Sigmoid colon (tissue), 3 donors: ENCODE measurements around the gene ARHGAP25.

ENCODE experiments used
- POLR2A ChIP-seq, 2 donors: fragments of 450-650 bp; IDR thresholded peaks; one replicate each; pipeline ENCODE4 v1.6.1; 2016; ENCODE audit warnings: antibody characterized with exemption in 2 of 2, mild to moderate bottlenecking in 2 of 2, moderate library complexity in 2 of 2
- TF ChIP-seq, protein P1 (sequence below), 4 experiments: fragments of 450-650 bp in 3 of 4; fragments of 200-600 bp in 1 of 4; IDR thresholded peaks; one replicate each; pipeline ENCODE4 v1.5.1; 2016 to 2019; ENCODE audit warnings: antibody characterized with exemption in 4 of 4, mild to moderate bottlenecking in 3 of 4, moderate library complexity in 2 of 4

DNA sequence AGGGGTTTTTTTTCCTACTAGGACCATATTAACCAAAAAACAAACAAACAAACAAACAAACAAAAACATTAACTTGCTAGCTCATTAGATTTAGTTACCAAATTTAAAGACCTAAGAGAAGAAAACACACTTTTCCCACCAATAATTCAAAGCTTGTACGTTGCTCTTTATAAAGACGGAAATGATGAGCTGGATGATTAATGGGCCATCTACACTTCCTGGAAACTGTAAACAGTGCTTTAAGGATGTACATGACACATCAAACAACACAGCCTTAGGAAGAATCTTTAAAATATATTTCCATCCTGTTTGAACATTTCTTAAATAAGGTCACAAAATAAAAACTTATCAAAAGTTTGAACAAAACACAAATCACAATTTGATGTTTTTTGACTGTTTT is 135.6 kb downstream of the ARHGAP25 start:
- TF ChIP-seq, protein P1, sequence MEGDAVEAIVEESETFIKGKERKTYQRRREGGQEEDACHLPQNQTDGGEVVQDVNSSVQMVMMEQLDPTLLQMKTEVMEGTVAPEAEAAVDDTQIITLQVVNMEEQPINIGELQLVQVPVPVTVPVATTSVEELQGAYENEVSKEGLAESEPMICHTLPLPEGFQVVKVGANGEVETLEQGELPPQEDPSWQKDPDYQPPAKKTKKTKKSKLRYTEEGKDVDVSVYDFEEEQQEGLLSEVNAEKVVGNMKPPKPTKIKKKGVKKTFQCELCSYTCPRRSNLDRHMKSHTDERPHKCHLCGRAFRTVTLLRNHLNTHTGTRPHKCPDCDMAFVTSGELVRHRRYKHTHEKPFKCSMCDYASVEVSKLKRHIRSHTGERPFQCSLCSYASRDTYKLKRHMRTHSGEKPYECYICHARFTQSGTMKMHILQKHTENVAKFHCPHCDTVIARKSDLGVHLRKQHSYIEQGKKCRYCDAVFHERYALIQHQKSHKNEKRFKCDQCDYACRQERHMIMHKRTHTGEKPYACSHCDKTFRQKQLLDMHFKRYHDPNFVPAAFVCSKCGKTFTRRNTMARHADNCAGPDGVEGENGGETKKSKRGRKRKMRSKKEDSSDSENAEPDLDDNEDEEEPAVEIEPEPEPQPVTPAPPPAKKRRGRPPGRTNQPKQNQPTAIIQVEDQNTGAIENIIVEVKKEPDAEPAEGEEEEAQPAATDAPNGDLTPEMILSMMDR (IDR thresholded peaks at IDR 0.05) = no peak
- TF ChIP-seq POLR2A (IDR thresholded peaks at IDR 0.05) = no peak
